ENCODE results near the gene TENT4B.

DNA sequence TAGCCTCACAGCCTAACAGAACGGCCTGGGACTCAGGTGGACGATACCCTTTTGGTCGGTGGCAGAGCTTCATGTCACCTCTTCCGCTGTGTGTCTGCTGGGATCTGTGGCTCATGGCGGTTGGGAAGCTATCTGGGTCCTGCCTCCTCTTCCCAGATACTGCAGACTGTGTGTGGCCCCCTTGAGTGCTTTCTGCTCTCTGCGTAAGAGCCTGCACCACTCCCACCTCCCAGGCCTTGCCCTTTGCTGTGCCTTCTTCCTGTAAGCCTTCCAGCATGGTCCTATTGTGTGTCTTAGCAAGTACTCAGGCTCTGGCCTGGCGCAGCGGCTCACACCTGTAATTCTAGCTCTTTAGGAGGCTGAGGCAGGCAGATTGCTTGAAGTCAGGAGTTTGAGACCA is 95.7 kb downstream of the TENT4B start:
- TF ChIP-seq, protein P1, sequence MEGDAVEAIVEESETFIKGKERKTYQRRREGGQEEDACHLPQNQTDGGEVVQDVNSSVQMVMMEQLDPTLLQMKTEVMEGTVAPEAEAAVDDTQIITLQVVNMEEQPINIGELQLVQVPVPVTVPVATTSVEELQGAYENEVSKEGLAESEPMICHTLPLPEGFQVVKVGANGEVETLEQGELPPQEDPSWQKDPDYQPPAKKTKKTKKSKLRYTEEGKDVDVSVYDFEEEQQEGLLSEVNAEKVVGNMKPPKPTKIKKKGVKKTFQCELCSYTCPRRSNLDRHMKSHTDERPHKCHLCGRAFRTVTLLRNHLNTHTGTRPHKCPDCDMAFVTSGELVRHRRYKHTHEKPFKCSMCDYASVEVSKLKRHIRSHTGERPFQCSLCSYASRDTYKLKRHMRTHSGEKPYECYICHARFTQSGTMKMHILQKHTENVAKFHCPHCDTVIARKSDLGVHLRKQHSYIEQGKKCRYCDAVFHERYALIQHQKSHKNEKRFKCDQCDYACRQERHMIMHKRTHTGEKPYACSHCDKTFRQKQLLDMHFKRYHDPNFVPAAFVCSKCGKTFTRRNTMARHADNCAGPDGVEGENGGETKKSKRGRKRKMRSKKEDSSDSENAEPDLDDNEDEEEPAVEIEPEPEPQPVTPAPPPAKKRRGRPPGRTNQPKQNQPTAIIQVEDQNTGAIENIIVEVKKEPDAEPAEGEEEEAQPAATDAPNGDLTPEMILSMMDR (conservative IDR thresholded peaks at IDR 0.05; ENCODE audit: low read length) = no peak
- no peak for TF ChIP-seq EZH2phosphoT487 (IDR thresholded peaks at IDR 0.05; ENCODE audit: borderline replicate concordance, low read depth, low read length)
